Stimulated activated naive B cell treated with anti-CD40 and anti-IgM and Interleukin-4, amounts not matched to agents 10 μg/mL and 1 μg/mL and 100 μg/mL, for 72 hours (primary cell): ENCODE data around the gene PXDN.
"Not testable (repeated sequence)": the region's sequence is repeated elsewhere in the genome, so short reads cannot be mapped to it uniquely, and the experiment has no call there.

Experiments used
- ATAC-seq, 2 donors: fragments of 150-1000 bp; cut with Tn5 transposase; replicated peaks; 2 replicates each; pipeline ENCODE4 v1.10.0; 2021; ENCODE audit warnings: moderate library complexity in 1 of 2
- DNase-seq: peaks from one replicate; pipeline ENCODE4 v3.0.0; 2021
- H3K27ac Mint-ChIP-seq: one replicate; pipeline ENCODE4 v1.8.0; 2022; ENCODE audit warnings: mild to moderate bottlenecking, mixed read lengths
- H3K27me3 Mint-ChIP-seq, 2 donors: one replicate each; pipeline ENCODE4 v1.8.0; 2022; ENCODE audit warnings: mixed read lengths in 2 of 2
- H3K36me3 Mint-ChIP-seq, 2 donors: one replicate each; pipeline ENCODE4 v1.8.0; 2022; ENCODE audit warnings: mixed read lengths in 2 of 2, mild to moderate bottlenecking in 1 of 2
- H3K4me1 Mint-ChIP-seq, 2 donors: one replicate each; pipeline ENCODE4 v1.8.0; 2022; ENCODE audit warnings: mixed read lengths in 2 of 2, mild to moderate bottlenecking in 1 of 2
- H3K4me3 Mint-ChIP-seq, 2 donors: one replicate each; pipeline ENCODE4 v1.8.0; 2022; ENCODE audit warnings: mild to moderate bottlenecking in 2 of 2, mixed read lengths in 2 of 2, moderate library complexity in 1 of 2
- H3K9me3 Mint-ChIP-seq, 2 donors: one replicate each; pipeline ENCODE4 v1.8.0; 2022; ENCODE audit warnings: mixed read lengths in 2 of 2, mild to moderate bottlenecking in 1 of 2

The PXDN gene

DNA sequence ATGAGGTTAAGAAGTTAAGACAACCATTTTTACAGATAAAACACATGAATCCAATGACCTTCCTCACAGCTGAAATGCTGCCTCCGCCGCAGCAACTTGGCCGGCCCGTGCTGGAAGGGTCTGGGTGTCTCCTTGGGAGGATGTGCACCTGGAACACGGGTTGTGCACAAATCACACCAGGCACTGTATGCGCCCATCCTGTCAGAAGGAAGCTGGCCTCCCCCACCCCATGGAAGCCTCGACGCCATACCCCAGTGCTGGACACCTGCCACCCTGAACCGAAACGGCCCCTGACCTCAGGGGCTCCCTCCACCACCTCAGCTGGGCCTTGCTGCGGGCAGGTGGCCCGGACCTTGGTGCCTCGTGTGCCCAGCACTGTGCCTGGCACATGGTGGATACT lies 111.8 kb downstream of the PXDN start:
- H3K4me3 Mint-ChIP-seq = no peak overlapping the region
- no peaks in the 10 kb centered on the region for H3K36me3 Mint-ChIP-seq
- H3K27me3 Mint-ChIP-seq = peaks cover 0 to 5% of the 10 kb centered on the region in 2 donors
- ATAC-seq (no peak), DNase-seq (no peak)
- peaks cover 0 to 2% of the 10 kb centered on the region in 2 donors for H3K4me1 Mint-ChIP-seq
- H3K9me3 Mint-ChIP-seq = no peaks in the 10 kb centered on the region
- no peak overlapping the region for H3K27ac Mint-ChIP-seq

DNA sequence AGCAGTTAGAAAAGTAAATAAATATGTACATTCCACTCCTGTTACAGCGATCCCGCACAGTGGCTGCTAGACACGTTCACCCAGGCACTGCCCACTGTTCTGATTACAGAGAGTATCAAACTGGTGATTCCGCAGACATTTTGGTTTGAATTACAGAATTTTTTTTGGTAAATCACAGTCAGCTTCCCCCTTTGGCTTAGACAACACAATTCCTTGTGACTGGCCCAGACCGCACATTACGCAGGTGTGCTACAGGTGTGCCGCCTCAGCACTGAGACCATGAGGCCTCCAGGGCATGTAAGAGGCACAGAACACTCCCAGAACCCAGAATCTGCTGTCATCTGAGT lies 112.3 kb downstream of the PXDN start:
- Mint-ChIP-seq H3K4me1 (peaks cover 0 to 2% of the 10 kb centered on the region in 2 donors), H3K27me3 (no peaks in the 10 kb centered on the region), H3K36me3 (no peaks in the 10 kb centered on the region), H3K27ac (no peak overlapping the region), H3K9me3 (no peaks in the 10 kb centered on the region), H3K4me3 (no peak overlapping the region)
- ATAC-seq = no peak
- no peak for DNase-seq

- Mint-ChIP-seq H3K4me3 (no peak overlapping the region), H3K9me3 (no peaks in the 10 kb centered on the region), H3K4me1 (peaks cover 0 to 2% of the 10 kb centered on the region in 2 donors), H3K36me3 (no peaks in the 10 kb centered on the region), H3K27me3 (no peaks in the 10 kb centered on the region), H3K27ac (no peak overlapping the region)
- no peak for ATAC-seq
- no peak for DNase-seq
Observed at GRCh38 chr2:1631292-1632001, 112.9 kb downstream of the PXDN start.

DNA sequence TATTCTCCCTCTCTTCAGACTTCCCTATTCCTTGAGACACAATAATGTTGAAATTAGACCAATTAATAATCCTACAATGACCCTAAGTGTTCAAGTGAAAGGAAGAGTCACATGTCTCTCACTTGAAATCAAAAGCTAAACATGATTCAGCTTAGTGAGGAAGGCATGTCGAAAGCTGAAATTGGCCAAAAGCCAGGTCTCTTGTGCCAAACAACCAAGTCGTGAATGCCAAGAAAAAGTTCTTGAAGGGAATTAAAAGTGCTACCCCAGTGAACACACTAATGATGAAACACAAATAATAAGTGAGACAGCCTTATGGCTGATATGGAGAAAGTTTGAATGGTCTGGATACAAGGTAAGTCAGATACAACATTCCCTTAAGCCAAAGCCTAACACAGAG lies 115.4 kb downstream of the PXDN start:
- H3K27me3 Mint-ChIP-seq = peaks cover 7 to 13% of the 10 kb centered on the region in 2 donors
- ATAC-seq (no peak), DNase-seq (no peak)
- H3K36me3 Mint-ChIP-seq = no peaks in the 10 kb centered on the region
- H3K4me1 Mint-ChIP-seq = peaks cover 0 to 4% of the 10 kb centered on the region in 2 donors
- no peak overlapping the region for H3K27ac Mint-ChIP-seq
- H3K4me3 Mint-ChIP-seq = no peak overlapping the region
- H3K9me3 Mint-ChIP-seq = no peaks in the 10 kb centered on the region

GRCh38 chr2:1627628-1628381 lies 116.5 kb downstream of the PXDN start:
- Mint-ChIP-seq H3K4me3 (no peak overlapping the region), H3K9me3 (no peaks in the 10 kb centered on the region), H3K4me1 (peaks cover 0 to 4% of the 10 kb centered on the region in 2 donors), H3K27ac (no peak overlapping the region), H3K27me3 (peaks cover 7 to 19% of the 10 kb centered on the region in 2 donors), H3K36me3 (no peaks in the 10 kb centered on the region)
- DNase-seq (no peak), ATAC-seq (no peak)

DNA sequence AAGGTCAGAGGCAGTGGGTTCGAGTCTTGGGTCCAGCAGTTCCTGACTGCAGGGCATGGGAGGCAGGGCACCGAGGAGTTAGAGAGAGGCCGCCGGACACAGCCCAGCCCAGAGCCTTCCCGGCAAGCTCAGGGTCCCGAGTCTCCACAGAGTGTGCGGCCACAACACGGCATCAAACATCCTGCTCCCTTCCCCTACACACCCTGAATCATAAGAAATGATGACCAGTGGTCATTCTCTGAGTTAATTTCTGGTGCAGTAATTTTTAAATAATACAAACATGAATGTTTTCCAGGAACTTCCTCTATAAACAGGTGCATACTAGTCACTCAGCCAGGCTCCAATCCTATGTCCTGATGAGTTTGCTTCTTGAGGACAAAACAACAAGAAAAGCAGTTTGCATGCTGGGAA lies 118.0 kb downstream of the PXDN start:
- ATAC-seq (no peak), DNase-seq (no peak)
- no peaks in the 10 kb centered on the region for H3K36me3 Mint-ChIP-seq
- no peak overlapping the region for H3K4me3 Mint-ChIP-seq
- H3K27me3 Mint-ChIP-seq = peaks cover 7 to 19% of the 10 kb centered on the region in 2 donors
- H3K4me1 Mint-ChIP-seq = peaks cover 0 to 2% of the 10 kb centered on the region in 2 donors
- no peak overlapping the region for H3K27ac Mint-ChIP-seq
- H3K9me3 Mint-ChIP-seq = no peaks in the 10 kb centered on the region

DNA sequence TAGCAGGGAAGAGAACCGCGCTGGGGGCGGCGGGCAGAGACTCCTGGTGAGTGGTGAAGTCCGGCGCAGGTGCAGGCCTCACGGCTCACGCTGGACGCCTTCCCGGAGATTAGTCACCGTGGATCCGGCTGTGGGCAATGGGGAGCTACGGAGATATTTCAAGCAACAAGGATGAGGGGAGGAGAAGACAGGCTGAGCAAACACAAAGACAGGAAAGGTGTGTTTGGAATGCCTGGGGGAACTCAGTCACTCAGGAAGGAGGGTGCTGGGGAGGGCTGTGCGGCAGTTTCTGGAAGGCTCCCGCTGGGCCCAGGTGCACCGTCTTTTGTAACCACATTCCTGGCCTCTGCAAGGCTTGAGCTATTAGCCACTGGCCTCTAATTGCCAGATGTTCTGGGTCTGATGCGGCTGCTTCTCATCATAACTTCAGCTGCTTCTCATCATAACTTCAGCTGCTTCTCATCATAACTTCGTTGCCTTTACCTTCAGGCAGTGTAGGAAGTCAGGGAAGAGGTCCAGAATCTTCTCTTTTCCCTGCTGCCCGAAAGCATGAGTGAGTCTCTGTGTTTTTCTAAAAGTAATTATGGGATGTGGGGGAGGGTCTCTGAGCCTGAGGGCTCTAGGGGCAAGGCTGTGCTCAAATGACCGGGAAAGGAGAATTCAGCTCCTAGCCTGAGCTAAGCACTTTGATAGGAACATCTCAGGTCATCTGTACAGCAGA lies 118.9 kb downstream of the PXDN start:
- no peak for ATAC-seq
- Mint-ChIP-seq H3K4me3 (no peak overlapping the region), H3K27ac (no peak overlapping the region), H3K36me3 (peaks cover 4% of the 10 kb centered on the region in 2 donors), H3K4me1 (peaks cover 0 to 2% of the 10 kb centered on the region in 2 donors), H3K27me3 (peaks cover 7 to 19% of the 10 kb centered on the region in 2 donors), H3K9me3 (peaks cover 4% of the 10 kb centered on the region in 2 donors)
- DNase-seq = no peak

DNA sequence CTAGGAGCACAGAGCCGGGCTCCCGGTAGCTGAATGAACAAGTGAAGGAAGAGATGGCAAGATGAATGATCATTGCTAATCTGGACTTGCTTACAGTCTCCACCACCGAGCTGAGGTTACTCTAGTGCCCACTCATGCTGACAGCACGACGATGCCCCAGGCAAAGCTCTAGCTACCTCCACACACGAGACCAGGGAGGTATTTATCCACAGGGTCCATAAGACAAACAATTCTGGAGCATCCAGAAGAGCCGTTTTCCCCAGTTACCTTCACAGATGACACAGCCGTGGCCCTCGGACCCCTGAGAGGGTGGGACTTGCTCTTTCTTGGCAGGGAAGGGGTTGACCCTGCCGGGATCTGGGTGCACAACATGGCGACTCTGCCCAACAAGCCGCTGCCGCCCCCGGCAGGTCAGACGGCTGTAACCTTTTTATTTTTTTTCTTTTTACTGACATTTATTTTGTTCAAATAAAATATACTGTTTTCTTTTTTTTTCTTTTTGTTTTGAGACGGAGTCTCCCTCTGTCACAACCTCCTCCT lies 120.3 kb downstream of the PXDN start:
- Mint-ChIP-seq H3K27me3 (peaks cover 7 to 19% of the 10 kb centered on the region in 2 donors), H3K27ac (no peak overlapping the region), H3K36me3 (peaks cover 4% of the 10 kb centered on the region in 2 donors), H3K4me1 (peaks cover 0 to 4% of the 10 kb centered on the region in 2 donors), H3K4me3 (no peak overlapping the region), H3K9me3 (peaks cover 4% of the 10 kb centered on the region in 2 donors)
- ATAC-seq (no peak), DNase-seq (no peak)

DNA sequence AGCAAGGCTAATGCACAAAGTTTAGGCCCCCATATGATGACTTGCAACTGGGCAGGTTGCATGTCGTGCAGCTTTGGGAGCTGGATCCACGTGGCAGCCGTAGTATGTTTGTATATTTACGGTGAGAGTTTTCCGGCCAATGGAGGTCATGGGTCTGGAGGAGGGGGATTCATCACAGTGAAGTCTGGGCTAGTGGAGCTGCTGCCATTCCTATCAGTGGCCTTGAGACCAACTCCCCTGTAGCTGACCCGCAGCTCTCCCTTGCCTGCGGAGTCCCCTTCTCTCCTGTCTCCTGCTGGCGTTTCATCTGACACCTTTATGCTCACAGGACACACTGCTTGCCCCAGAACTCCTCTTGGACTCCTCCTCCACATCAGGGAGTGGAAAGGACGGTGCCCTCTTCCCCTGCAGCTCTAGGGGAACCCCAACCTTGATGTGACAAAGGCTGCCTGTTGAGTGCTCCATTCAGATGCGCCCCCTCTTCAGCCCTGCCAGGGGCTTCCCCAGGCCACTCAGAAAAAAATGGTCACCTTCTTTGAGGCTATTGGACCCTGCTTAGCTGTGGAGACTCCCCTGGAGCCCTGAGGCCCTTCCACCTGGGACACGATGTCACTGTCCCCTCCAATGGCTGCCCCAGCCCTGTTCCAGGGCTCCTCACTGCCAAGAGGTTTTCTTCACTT lies 121.7 kb downstream of the PXDN start:
- Mint-ChIP-seq H3K27me3 (peaks cover 7 to 19% of the 10 kb centered on the region in 2 donors), H3K4me1 (peaks cover 5 to 7% of the 10 kb centered on the region in 2 donors), H3K9me3 (peaks cover 4% of the 10 kb centered on the region in 2 donors), H3K4me3 (no peak overlapping the region), H3K36me3 (peaks cover 4% of the 10 kb centered on the region in 2 donors), H3K27ac (no peak overlapping the region)
- ATAC-seq (no peak), DNase-seq (no peak)

- H3K27ac Mint-ChIP-seq, ATAC-seq, H3K9me3 Mint-ChIP-seq, H3K4me3 Mint-ChIP-seq, DNase-seq, H3K36me3 Mint-ChIP-seq: not testable (repeated sequence)
- H3K27me3 Mint-ChIP-seq = peaks cover 7 to 19% of the 10 kb centered on the region in 2 donors
- peaks cover 12 to 14% of the 10 kb centered on the region in 2 donors for H3K4me1 Mint-ChIP-seq
Observed at GRCh38 chr2:1621976-1622375, 122.3 kb downstream of the PXDN start.

- H3K27ac Mint-ChIP-seq = no peak overlapping the region
Observed at GRCh38 chr2:1621501-1621900, 122.8 kb downstream of the PXDN start.

GRCh38 chr2:1621041-1621440 lies 123.3 kb downstream of the PXDN start:
- peaks cover 4% of the 10 kb centered on the region in 2 donors for H3K36me3 Mint-ChIP-seq
- ATAC-seq (no peak), DNase-seq (no peak)
- peaks cover 4% of the 10 kb centered on the region in 2 donors for H3K9me3 Mint-ChIP-seq
- peaks cover 5 to 19% of the 10 kb centered on the region in 2 donors for H3K27me3 Mint-ChIP-seq
- H3K27ac Mint-ChIP-seq = no peak overlapping the region
- peaks cover 15 to 19% of the 10 kb centered on the region in 2 donors for H3K4me1 Mint-ChIP-seq
- H3K4me3 Mint-ChIP-seq = no peak overlapping the region

More at GRCh38 chr2:1621501-1621900, 122.8 kb downstream of the PXDN start:
- Mint-ChIP-seq H3K4me1 (peaks cover 13 to 17% of the 10 kb centered on the region in 2 donors), H3K9me3 (peaks cover 4% of the 10 kb centered on the region in 2 donors), H3K36me3 (peaks cover 4% of the 10 kb centered on the region in 2 donors), H3K27me3 (peaks cover 7 to 19% of the 10 kb centered on the region in 2 donors), H3K4me3 (no peak overlapping the region)
- no peak for DNase-seq
- no peak for ATAC-seq

GRCh38 chr2:1620081-1620480 lies 124.2 kb downstream of the PXDN start:
- Mint-ChIP-seq H3K4me1 (peaks cover 19 to 29% of the 10 kb centered on the region in 2 donors), H3K36me3 (peaks cover 4% of the 10 kb centered on the region in 2 donors), H3K27ac (no peak overlapping the region), H3K4me3 (no peak overlapping the region), H3K9me3 (peaks cover 4% of the 10 kb centered on the region in 2 donors), H3K27me3 (peaks cover 0 to 18% of the 10 kb centered on the region in 2 donors)
- ATAC-seq (no peak), DNase-seq (no peak)

- Mint-ChIP-seq H3K36me3 (peaks cover 4 to 7% of the 10 kb centered on the region in 2 donors), H3K27ac (no peak overlapping the region), H3K4me1 (peaks cover 23 to 34% of the 10 kb centered on the region in 2 donors), H3K4me3 (no peak overlapping the region), H3K27me3 (peaks cover 0 to 15% of the 10 kb centered on the region in 2 donors), H3K9me3 (peaks cover 4 to 5% of the 10 kb centered on the region in 2 donors)
- ATAC-seq = no peak
- DNase-seq = no peak
Observed at GRCh38 chr2:1619556-1619955, 124.8 kb downstream of the PXDN start.
